Measurements from ENCODE around the gene HOXA5. TPM values are rescaled to one million over a fixed set of nuclear protein-coding genes. Genes with fewer than 3 reads are reported as not detected.

HOXA5 gene
- total RNA-seq, 1 experiment from 2014 or later: not detected

DNA sequence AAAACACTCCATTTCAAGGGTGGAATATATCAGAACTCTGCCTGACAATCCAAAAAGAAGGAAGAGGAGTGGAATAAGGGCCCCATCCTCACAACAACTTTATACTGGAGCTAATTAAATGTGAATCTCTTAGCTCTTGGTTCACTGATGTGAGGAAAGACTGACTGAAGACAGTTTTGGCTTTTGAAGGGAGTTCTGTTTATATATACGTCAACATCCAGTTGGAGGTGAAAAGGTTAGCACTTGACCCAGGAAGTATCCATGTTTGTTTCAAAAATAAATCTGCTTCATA is 50.7 kb downstream of the HOXA5 start:
- Histone ChIP-seq H3K27me3 (ENCODE audit: insufficient read depth, low read length) (peaks cover 89% of the 10 kb centered on the region), H2BK120ac (ENCODE audit: low read depth, low read length, poor library complexity, severe bottlenecking) (no peak overlapping the region), H2AFZ (ENCODE audit: low read length) (no peak overlapping the region), H3K79me2 (ENCODE audit: insufficient read depth, low read length) (no peaks in the 10 kb centered on the region), H2AK5ac (ENCODE audit: insufficient read length, low read length) (no peak overlapping the region), H3K14ac (ENCODE audit: insufficient read depth, low read length) (no peak overlapping the region), H3K79me1 (ENCODE audit: insufficient read depth, low read depth, low read length, poor library complexity, severe bottlenecking) (no peaks in the 10 kb centered on the region), H3K9ac (ENCODE audit: extremely low read depth, insufficient read length, low read length) (no peak overlapping the region), H3K4me1 (ENCODE audit: insufficient read depth, low read length) (peaks cover 5% of the 10 kb centered on the region; the same call in 1 of the 2 replicates), H4K20me1 (ENCODE audit: control insufficient read depth, insufficient read depth, insufficient read length) (no peaks in the 10 kb centered on the region), H3K4ac (ENCODE audit: low read depth, low read length) (no peak overlapping the region), H3K4me2 (ENCODE audit: insufficient read depth, insufficient read length, low read length) (no peak overlapping the region), H2BK15ac (ENCODE audit: low read depth, low read length) (no peak overlapping the region), H3K23me2 (ENCODE audit: insufficient read length, low read depth, low read length, poor library complexity, severe bottlenecking) (peaks cover 7% of the 10 kb centered on the region), H4K91ac (ENCODE audit: insufficient read length, low read depth, low read length) (no peak overlapping the region), H3K27ac (ENCODE audit: insufficient read length, low read depth, low read length) (no peak overlapping the region), H2BK5ac (ENCODE audit: insufficient read length, low read length) (no peak overlapping the region), H3T11ph (ENCODE audit: low read length) (no peak overlapping the region), H3K56ac (ENCODE audit: insufficient read length, low read depth, low read length) (no peak overlapping the region), H3K9me3 (ENCODE audit: control insufficient read depth, low read depth, low read length) (no peaks in the 10 kb centered on the region), H2BK12ac (ENCODE audit: insufficient read length, low read depth, low read length) (no peak overlapping the region), H4K8ac (replicated peaks; ENCODE audit: insufficient read length, low read depth, low read length) (no peak overlapping the region), H3K18ac (ENCODE audit: insufficient read length, low read depth, low read length) (no peak overlapping the region), H4K5ac (ENCODE audit: insufficient read length, low read depth, low read length) (no peak overlapping the region), H2BK20ac (ENCODE audit: low read depth, low read length, poor library complexity, severe bottlenecking) (no peak overlapping the region), H3K23ac (ENCODE audit: insufficient read length, low read depth, low read length) (no peak overlapping the region)
- Mint-ChIP-seq H3K9me3 (peaks cover 0 to 20% of the 10 kb centered on the region in 2 experiments; a peak in 3 of 5 replicates), H3K4me1 (peaks cover 46 to 48% of the 10 kb centered on the region in 2 experiments), H3K27me3 (ENCODE audit: low read depth) (peaks cover 100% of the 10 kb centered on the region), H3K36me3 (ENCODE audit: insufficient read depth in 1 of 3, low read depth in 3 of 3) (no peaks in the 10 kb centered on the region; a peak in 1 of 7 replicates), H3K27ac (no peak overlapping the region), H3K4me3 (no peak overlapping the region)
- DNase-seq: no peak
- WGBS (ENCODE audit: extremely low coverage, insufficient read length, low lambda C conversion rate): no CpG with 5 or more reads among the region's 1 CpG
- no peak for TF ChIP-seq CTCF (conservative IDR thresholded peaks at IDR 0.05)

All from H9 (cell line).